ENCODE measurements around the gene GAL3ST1.
"Not testable (repeated sequence)": the region's sequence is repeated elsewhere in the genome, so short reads cannot be mapped to it uniquely, and the experiment has no call there.

GAL3ST1 gene

GRCh38 chr22:30596886-30597285 lies 22.4 kb upstream of the GAL3ST1 start:
- DNase-seq (ENCODE audit: low read depth) = no peak

- DNase-seq (ENCODE audit: low read depth) = no peak
Measured at GRCh38 chr22:30596199-30596598, 21.7 kb upstream of the GAL3ST1 start.

- not testable (repeated sequence) for DNase-seq (ENCODE audit: low read depth)
Measured at GRCh38 chr22:30592360-30592713, 17.9 kb upstream of the GAL3ST1 start.

- peak; percentile 85 for DNase-seq (ENCODE audit: low read depth)
Measured at GRCh38 chr22:30591588-30592359, 17.3 kb upstream of the GAL3ST1 start, which contains the start of gene PES1. PES1 (minus strand) TSS chr22:30591910; CDS start chr22:30591833, 77 bp downstream.

GRCh38 chr22:30591191-30591587 lies 16.7 kb upstream of the GAL3ST1 start:
- no peak for DNase-seq (ENCODE audit: low read depth)

DNA sequence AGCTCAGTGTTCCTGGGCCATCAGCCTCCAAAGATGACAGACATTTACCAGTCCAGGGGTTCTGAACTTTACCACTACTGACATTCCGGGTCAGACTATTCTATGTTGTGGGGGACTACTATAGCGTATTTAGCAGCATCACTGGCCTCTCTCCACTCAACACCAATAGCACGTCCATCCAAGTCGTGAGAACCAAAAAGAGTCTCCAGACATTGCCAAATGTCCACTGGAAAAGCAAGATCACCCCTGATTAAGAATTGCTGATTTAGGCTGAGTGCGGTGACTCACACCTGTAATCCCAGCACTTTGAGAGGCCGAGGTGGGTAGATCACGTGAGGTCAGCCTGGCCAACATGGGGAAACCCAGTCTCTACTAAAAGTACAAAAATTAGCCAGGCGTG lies 11.9 kb upstream of the GAL3ST1 start:
- DNase-seq (ENCODE audit: low read depth) = no peak

GRCh38 chr22:30584441-30584840 lies 10.0 kb upstream of the GAL3ST1 start:
- no peak for DNase-seq (ENCODE audit: low read depth)

- no peak for DNase-seq (ENCODE audit: low read depth)
Measured at GRCh38 chr22:30582788-30583545, 8.5 kb upstream of the GAL3ST1 start.

DNA sequence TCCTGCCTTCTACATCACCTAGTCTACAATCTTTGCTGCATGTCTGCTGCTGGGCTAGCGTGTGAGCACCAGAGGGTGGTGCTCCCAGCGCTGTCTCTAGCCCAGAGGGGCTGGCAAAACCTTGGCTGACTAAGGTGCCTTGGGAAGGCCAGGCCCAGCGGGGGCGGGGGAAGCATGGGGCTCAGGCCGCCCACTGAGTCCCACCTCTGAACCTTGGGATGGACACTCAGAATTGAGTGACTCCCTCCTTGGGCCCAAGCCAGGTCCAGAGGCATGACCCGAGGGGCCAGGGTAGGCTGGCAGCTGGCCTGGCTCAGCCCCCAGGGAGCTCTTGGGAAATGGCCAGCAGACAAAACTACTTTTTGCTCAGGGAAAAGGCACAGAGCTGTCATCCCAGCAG lies 7.6 kb upstream of the GAL3ST1 start:
- DNase-seq (ENCODE audit: low read depth) = no peak

- no peak for DNase-seq (ENCODE audit: low read depth)
Measured at GRCh38 chr22:30580896-30581295, 6.4 kb upstream of the GAL3ST1 start.

GRCh38 chr22:30578481-30578880 lies 4.0 kb upstream of the GAL3ST1 start:
- DNase-seq (ENCODE audit: low read depth) = no peak

DNA sequence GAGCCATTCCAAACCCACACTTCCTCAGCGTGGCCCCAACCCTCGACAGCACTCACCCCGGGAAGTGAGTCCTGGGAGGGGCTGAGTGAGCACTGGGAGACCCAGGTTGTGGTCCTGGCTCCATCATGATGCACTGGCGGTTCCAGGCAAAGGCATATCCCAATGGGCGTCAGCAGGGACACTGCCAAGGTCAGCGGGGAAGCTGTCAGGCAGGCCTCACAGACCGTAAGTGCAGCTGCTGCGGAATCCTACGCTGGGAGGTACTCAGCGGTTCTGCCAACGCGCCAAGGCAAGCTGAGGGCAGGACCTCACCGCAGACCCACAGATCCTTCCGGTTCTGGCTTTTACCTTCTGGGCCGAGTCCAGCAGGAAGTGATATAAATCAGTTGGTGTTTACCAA lies 1.4 kb upstream of the GAL3ST1 start:
- DNase-seq (ENCODE audit: low read depth) = no peak

- no peak for DNase-seq (ENCODE audit: low read depth)
Measured at GRCh38 chr22:30574997-30575671, 669 bp upstream of the GAL3ST1 start.

DNA sequence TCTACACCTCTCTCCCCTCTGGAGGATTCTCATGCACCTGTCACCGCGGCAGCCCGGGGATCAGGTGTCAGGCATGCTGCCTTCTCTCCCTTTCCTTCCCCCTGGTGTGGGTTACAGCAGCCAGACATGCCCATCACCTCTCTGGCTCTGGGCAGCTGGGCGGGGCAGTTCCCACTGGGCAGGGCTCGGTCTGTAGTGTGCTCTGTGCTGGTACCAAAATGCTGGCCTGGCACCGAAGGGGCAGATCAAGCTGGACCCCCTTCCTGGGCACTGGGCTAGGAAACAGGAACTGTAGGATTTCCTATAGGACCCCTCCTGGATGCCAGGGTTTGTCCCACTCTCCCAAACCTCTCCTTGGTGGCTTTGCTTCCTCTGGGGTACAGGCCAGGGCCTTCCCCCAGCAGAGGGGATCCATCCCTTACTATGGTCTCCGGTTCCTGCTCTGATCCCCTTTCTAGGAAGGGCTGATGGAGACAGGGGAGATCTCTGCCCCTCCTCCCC lies 821 bp downstream of the GAL3ST1 start:
- no peak for DNase-seq (ENCODE audit: low read depth)

GRCh38 chr22:30572840-30573593 lies 1.4 kb downstream of the GAL3ST1 start:
- DNase-seq (ENCODE audit: low read depth) = no peak

- no peak for DNase-seq (ENCODE audit: low read depth)
Measured at GRCh38 chr22:30572210-30572609, 2.3 kb downstream of the GAL3ST1 start.

DNA sequence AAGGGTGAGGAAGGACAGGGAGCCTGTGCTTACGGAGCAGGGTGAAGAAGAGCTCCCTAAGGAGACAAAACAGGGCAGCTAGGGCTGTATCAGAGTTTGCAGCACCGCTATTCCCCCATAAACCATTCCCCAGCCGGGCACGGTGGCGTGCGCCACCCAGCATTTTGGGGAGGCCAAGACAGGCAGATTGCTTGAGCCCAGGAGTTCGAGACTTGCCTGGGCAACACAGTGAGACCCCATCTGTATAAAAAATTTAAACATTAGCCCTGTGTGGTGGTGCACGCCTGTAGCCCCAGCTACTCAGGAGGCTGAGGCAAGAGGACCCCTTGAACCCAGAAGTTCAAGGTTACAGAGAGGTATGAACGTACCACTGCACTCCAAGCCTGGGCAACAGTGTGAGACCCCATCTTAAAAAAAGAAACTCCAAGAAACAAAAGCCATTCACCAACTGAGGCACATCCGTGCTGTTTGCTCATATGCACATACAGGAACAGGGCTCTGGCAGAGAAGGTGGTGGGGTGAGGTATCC lies 4.7 kb downstream of the GAL3ST1 start:
- DNase-seq (ENCODE audit: low read depth) = no peak

DNA sequence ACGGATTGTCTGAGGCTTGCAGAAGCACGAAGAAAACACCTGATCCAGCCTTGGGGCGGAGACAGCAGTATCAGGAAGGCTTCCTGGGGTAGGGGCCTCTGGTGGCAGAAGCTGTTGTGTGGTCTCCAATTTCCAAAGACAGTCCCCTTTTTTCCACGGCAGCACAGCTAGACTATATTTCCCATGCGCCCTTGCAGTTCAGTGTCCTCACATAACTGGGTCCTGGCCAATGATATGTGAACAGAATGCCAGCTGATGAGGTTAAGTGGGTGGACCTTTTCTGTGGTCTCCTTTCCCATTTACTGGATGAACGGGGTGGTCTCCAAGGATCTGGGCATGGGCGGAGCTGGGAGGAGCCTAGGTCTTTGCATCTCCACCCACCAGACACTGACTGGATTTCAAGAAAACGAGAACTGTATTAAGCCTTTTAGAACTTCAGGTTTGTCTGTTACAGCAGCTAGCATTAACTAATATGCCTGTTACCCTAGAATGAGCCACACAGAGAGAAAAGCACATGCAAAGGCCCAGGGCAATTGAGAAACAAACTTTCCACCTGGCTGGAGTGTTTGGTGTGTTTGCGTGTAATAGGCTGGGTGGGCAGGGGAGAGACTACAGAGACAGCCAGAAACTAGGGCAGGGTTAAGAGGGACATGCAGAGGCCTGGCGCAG lies 6.2 kb downstream of the GAL3ST1 start:
- no peak for DNase-seq (ENCODE audit: low read depth)

DNA sequence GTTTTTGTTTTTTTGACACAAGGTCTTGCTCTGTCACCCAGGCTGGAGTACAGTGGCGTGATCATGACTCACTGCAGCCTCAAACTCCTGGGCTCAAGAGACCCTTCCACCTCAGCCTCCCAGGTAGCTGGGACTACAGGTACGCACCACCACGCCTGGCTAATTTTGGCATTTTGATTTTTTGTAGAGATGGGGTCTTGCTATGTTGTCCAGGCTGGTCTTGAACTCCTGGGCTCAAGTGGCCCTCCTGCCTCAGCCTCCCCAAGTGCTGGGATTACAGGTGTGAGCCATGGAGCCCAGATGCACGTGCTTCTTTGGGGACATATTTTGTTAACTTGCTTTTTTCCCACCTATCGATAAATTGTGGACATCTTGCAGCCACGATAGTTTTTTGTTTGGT lies 7.2 kb downstream of the GAL3ST1 start:
- not testable (repeated sequence) for DNase-seq (ENCODE audit: low read depth)

DNA sequence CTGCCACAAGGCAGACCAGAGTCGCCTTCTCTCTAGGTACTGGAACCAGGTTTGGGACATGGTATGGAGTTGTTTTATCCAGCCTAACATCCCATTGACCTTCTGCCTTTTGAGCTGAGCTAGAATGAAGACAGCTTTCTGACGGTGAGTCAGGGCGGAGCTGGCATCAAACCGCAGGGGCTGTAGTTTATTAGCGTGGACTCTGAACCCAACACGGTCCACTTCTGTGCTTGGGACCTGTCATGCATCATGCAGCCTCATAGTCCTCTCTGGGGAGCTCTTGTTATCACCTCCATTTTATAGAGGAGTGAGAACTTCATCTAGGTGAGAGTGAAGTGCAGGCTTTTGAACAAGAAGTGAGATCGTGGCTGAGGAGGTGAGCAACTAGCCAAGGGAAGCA lies 8.3 kb downstream of the GAL3ST1 start:
- no peak for DNase-seq (ENCODE audit: low read depth)

- no peak for DNase-seq (ENCODE audit: low read depth)
Measured at GRCh38 chr22:30565341-30565740, 9.1 kb downstream of the GAL3ST1 start.

Data from activated T-cell treated with anti-CD3 and anti-CD28 coated beads for 1 hour (primary cell).